GM18909 (cell line): Measurements from ENCODE around the gene NTN3.

Experiments used
- ATAC-seq: cut with Tn5 transposase; IDR thresholded peaks from one replicate; pipeline ENCODE4 v1.9.1; 2021; ENCODE audit warnings: mild to moderate bottlenecking; ENCODE audit not compliant: unreplicated experiment, poor library complexity

NTN3 gene

DNA sequence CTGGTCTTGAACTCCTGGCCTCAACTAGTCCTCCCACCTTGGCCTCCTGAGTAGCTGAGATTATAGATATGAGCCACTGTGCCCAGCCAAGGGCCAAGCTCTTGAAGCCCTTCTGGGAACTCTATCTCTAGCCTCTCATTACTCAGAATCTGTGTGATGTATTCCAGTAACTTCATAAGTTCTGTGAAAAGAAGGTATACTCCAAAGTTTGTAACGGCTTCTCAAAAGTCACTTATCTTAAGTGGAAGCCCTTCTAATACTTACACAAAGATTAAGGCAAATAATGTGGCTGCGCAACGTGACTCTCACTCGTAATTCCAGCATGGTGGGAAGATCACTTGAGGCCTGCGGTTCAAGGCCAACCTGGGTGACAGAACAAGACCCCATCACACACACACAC lies 23.5 kb downstream of the NTN3 start:
- no peak for ATAC-seq

DNA sequence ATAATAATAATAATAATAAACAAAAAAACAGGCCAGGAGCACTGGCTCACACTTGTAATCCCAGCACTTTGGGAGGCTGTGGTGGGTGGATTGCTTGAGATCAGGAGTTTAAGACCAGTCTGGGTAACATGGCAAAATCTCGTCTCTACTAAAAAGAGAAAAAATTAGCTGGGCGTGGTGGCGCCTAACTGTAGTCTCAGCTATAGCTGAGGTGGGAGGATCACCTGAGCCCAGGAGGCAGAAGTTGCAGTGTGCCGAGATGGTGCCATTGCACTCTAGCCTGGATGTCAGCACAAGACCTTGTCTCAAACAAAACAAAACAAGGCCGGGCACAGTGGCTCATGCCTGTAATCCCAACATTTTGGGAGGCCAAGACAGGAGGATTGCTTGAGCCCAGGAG lies 23.9 kb downstream of the NTN3 start:
- no peak for ATAC-seq

DNA sequence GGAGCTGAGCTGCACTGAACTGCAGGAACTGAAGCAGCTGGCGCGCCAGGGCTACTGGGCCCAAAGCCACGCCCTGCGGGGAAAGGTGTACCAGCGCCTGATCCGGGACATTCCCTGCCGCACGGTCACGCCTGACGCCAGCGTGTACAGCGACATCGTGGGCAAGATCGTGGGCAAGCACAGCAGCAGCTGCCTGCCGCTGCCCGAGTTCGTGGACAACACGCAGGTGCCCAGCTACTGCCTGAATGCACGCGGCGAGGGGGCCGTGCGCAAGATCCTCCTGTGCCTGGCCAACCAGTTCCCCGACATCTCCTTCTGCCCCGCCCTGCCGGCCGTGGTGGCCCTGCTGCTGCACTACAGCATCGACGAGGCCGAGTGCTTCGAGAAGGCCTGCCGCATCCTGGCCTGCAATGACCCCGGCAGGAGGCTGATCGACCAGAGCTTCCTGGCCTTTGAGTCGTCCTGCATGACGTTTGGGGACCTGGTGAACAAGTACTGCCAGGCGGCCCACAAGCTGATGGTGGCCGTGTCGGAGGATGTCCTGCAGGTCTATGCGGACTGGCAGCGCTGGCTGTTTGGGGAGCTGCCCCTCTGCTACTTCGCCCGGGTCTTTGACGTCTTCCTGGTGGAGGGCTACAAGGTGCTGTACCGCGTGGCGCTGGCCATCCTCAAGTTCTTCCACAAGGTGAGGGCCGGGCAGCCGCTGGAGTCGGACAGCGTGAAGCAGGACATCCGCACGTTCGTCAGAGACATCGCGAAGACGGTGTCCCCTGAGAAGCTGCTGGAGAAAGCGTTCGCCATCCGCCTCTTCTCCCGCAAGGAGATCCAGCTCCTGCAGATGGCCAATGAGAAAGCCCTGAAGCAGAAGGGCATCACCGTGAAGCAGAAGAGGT lies 25.4 kb downstream of the NTN3 start:
- ATAC-seq: no peak

DNA sequence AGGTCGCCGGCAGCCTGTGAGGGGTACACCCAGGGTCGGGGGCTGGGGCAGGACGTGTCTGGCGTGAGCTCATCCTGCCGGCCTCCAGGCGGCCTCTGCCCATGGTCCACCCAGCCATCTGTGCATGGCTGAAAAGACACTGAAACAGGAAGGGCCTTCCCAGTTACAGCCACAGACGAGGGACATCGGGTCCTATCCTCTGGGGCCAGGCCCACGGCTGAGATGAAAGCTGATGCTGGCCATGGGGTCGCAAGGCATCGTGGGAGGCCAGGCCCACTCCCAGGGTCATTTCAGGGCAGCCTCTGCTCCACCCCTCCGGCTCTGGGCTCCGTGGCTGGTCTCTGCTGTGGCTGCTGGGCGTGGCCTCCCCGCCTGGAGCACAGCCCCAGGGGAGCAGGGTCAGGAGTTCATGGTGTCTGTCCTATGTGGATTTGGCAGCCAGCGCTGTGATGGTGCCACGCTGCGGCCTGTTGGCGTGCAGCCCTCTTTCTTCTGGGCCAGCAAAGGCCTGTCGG lies 26.1 kb downstream of the NTN3 start:
- no peak for ATAC-seq

DNA sequence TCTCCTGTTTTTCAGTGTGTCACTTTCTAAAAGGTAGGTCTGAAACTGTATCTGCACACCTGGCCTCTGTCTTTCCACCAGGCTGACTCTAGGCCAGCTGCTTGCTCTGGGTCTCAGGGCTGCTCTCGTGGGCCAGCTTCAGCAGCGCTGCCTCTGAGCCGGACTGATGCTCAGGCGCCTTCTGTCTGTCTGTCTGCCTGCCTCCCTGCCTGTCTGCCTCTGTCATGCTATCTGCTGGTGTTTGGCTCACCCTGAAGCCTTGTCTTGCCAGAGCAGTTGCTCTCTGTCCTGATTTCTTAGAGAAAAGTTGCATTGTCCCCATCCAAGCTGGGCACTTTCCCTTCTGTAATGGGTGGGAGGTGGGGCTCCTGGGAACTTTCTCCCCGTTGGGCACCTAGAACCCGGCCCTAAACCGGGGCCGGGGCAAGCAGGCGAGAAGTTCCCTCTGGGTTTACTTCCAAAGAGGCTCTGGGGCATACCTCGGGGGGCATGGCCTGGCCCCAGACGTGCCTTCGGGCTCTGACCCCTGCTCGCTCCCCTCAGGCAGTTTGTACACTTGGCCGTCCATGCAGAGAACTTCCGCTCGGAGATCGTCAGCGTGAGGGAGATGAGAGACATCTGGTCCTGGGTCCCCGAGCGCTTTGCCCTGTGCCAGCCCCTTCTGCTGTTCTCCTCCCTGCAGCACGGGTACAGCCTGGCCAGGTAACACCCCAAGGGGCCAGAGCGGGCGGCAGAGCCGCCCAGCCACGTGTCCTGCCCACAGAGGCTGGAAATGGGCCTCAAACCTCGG lies 26.8 kb downstream of the NTN3 start:
- ATAC-seq: no peak

DNA sequence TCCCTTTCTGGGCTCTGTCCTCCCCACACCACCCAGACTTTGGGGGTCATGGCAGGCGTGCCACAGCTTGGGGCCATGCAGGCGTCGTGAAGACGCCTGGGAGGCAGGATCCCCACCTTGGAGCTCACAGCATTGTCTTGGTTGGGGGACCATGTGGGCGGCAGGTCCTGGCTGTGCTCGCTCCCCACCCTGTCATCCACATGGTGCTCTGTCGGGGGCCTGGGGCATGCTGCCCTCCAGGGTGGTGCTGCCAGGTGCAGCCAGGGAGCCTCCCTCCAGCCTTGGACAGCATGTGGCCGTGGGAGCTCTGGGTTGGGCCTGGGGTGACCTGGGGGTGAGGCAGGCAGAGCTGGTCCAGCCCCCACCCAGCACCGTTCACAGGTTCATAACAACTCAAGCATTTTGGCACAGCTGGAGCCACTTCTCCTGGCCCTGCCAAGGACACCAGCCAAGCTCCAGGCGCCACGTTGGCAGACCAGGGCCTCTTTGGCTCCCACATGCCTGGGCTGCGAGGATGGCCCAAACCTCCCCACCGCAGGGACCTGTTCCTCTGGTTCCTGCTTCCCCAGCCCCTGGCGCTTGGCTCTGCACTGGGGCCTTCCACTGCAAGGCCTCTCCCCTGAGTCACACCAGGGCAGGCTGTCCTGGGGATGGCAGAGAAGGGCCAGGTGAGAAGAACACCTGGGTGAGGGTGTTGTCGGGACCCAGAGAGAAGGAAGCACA lies 27.6 kb downstream of the NTN3 start:
- no peak for ATAC-seq

DNA sequence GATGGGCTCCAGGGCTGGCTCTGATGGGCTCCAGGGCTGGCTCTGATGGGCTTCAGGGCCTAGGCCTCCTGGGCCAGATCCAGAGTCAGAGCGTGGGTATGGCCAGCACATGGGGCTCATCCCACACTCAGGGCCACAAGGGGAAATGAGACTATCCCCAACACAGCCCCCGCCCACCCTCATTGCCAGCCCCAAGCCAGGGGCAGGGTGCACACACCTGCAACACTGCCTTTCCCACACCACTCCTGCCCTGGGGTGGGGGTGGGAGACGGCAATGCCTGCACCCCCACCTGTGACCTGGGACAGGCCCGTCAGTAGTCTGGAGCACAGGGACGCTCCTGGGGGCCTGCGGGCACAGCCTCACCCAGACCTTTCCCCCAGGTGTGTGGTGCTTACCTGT lies 28.4 kb downstream of the NTN3 start:
- ATAC-seq: no peak

DNA sequence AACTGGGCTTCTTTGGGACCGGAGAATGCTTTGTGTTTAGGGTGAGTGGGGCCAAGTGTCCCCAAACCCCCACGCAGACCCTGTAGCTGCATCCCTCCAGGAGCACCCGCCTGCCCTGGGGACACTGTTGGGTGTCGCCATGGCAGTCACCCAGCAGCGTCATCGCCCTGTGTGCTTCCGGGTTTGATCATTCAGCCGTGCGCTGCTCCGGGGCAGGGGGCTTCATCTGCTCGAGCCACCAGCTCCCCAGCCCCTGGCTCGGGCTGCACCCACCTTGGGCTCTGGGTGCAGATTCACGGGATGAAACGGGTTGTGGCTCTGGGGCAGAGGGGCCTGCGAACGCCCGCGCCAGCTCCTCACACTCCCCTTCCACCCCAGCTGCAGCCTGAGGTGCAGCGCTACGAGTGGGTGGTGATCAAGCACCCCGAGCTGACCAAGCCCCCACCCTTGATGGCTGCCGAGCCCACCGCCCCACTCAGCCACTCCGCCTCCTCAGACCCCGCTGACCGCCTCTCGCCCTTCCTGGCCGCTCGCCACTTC lies 28.9 kb downstream of the NTN3 start:
- ATAC-seq: no peak

DNA sequence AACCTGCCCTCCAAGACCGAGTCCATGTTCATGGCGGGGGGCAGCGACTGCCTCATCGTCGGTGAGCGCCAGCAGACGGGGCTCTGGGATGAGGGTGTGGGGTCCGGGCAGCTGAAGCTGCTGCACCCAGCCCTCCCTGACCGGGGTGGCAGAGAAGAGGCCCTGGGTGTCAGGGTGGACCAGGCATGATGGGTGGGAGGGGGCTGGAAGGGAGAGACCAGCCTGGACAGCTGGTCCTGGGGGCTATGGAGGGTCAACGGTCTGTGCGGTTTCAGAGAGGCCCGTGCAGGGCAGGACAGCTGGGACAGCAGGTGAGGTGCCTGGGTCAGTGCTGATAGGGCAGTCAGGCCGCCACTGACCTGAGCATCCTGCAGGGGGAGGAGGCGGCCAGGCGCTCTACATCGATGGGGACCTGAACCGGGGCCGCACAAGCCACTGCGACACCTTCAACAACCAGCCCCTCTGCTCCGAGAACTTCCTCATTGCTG lies 29.4 kb downstream of the NTN3 start:
- no peak for ATAC-seq

DNA sequence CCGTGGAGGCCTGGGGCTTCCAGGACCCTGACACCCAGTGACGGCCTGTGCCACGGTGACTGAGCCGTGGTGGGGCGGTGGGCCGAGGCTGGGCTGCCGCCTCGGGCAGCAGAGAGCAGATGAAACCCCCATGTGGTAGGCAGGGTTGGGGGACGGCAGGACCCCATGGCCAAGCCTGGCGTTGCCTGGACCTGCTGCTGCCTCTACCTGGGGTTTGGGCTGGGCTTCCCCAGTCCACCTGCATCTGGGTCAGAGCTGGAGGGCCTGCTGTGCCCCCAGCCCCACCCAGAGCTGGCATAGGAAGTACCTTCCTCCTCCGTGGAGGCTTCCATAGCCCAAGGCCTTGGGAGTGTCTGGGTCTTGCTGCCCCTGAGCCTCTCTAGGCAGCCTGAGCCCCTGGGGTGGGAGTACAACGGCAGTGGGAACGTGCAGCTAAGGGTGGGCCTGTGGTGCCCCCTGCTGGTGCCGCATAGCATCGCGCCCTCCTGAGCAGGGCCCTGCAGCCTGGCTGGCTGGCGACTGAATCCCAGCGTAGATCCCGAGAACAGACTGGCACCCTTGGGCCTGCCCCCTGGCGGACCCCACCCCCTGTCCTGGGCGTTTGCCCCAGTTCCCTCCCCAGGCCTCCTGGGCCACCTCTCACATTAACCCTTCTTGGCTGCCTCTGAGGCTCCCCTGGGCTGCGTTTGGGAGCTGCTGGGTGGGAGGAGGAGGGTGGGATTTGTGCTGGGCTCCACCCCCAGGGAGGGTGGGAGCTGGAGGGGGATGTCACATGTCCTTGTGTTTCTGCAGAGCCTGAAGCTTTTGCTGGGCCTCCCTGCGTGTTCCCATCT lies 30.0 kb downstream of the NTN3 start:
- no peak for ATAC-seq

DNA sequence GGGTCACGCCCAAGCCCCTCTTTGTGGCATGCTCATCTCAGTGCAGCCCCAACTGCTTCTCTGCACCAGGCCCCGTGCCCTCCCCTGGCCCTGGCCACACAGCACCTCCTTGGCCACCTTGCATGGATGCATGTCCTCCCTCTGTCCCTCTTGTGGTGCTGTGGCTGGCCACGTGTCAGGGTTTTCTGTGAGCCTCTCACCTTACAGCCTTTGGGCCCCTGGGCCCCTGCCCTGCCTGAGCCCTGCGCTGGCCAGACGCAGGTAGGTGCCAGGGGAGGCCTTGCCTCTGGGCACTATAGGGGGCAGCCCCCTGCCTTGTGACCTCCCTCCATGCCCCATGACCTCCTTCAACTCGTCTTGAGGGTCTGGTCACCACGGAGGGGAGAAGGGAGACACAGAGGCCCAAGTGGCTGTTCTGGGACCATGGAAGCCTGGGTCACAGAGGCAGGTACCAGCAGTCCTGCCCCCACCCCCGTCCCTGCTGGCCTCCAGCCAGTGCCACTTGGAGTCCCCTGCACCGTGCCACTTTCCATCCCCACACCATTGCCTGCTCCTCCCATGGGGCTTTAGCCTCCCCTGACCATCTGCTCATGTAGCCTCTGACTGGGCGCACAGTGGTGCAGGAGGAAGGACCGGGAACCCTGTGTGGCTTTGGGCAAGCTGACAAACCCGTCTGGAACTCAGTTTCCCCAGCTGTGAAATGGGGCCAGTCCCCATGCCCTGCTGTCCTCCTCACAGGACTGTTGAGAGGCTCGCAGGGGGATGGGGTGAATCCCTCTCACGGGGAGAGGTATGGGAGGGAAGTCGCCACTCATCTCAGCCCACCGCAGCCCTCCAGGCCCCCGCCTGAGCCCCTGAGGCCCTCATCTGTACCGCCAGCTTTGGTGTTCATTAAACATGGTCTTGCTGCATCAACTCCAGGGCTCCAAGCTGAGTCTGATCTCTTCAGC lies 31.1 kb downstream of the NTN3 start:
- ATAC-seq: no peak

DNA sequence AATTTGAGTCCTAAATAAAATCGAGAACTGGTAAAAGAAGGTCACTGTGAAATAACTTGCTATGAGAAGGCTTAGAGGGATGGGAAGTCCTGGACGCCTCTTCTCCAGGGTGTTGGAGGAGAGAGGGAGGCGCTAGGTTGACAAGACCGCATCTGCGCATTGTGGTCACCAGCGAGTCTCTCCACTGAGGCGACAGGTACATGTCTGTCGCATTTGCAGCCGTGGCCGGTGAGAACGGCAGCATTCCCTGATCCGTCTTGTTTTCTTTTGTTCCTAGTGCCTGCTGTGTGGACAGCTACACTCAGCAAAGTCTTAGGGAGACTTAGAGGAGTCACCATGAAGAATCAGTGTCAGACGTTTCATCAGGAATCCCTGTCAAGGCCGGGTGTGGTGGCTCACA lies 34.6 kb downstream of the NTN3 start:
- ATAC-seq: no peak

DNA sequence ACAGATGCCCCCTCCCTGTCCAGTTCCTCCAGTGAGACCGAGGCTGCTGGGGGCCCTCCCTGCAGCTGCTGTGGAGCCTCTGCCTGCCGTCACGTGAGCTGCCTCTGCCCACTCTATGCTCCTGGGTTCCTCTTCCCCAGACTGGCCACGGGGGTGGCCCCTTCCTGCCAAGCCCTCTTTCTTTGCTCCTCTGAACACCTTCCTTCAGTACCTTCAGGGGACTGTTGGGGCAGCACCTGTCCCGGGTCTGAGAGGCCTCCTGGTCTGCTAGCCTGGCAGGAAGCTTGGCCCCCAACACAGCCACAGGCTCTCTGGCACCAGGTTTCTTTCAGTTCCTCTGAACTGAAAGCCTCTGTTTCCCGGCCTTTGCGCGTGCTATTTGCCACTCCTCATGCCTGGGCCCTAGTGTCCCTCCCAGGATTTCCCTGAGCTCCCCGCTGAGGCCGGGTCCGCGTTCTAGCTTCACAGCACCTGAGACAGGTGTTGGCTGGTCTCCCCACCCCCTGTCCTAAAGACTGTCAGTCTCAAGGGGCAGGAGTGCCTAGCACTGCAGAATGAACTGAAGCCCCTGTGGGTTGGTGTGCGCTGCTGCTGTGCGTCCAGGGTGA lies 36.1 kb downstream of the NTN3 start:
- ATAC-seq: no peak

DNA sequence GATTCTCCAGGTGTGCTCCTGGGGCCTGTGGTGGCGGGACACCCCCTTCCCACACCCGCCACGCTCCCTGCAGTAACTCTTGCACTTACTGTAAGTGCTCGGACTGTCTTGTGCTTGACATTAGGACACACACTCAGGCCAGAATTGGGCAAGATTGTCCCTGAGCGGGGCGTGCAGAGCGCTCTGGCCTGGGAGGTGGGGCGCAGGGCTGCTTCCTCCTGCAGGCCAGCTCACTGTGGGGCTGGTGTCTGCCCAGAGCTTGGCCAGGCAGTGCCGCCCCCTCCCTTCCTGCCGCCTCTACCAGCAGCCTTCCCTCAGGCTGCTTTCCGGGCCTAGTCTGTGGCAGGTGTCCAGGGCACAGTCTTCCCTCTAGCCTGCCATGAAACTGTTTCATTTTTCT lies 36.6 kb downstream of the NTN3 start:
- ATAC-seq: no peak

DNA sequence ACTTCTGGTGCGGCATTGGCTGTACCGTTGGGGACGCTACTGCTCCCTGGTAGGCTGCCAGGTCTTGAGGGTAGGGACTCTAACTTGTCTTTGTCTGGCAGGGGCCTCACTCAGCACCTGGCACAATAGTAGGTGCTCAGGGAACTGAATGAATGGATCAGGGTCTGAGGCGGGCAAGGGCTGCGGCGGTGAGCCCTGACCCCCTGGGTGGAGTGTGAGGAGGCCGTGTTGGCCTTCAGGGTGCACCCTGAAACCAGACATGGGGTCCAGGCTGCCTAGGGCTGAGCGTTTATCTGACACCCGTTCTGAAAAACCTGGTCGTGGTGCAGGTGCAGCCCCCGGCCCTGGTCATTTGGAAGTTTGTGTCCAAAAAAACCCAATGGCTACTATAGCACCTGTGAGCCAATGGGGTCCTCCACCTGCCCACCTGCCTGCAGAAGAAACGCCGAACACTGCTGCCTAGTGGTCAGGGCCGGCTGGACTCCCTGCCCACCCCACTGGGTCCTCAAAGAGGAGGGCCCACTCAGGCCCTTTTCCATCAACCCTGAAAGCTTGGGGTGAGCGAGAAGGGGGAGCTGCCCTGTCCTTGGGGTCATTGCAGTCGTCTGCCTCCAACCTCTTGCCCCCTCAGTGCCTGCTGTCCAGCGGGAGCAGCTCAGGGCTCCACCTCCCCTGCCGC lies 37.8 kb downstream of the NTN3 start:
- ATAC-seq: no peak

DNA sequence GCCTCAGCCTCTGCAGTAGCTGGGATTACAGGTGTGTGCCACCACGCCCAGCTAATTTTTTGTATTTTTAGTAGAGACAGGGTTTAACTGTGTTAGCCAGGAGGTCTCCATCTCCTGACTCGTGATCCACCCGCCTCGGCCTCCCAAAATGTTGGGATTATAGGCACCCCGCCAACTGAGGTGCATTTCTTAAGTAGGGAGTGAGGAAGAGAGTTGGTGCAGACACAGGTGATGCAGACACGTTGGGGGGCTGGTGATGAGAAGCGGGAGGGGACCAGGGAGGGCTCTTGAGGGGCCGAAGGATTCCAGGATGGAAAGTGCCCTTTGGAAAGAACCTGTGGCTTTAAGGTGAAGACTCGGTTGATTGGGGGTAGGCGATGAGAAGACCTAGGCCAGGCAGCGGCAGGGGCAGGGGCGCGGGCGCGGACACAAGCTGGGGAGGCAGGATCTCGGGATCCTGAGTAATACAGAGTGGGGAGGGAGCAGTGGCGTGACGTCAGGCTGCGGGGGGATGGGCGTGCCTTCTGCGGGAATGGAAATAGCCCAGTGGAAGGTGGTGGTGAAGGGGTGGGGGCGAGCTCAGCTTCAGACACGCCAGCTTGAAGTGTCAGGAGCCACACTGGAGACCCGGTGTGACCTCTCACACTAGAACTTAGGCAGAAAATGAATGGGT lies 40.2 kb downstream of the NTN3 start:
- no peak for ATAC-seq
